ENCODE results near the gene SELENOV. TPM values are rescaled to one million over a fixed set of nuclear protein-coding genes. Genes with fewer than 3 reads are reported as not detected.

Gene SELENOV
- total and polyA plus RNA-seq, 2 donors from 2014 or later = not detected

- intact Hi-C loops (cut with DNase I) = no loop called here
- FAIRE-seq (no peak), DNase-seq (no peak)
- no peak overlapping the region for H3K27ac ChIP-seq (ENCODE audit: low read depth in 2 of 2, low read length in 2 of 2)
- no peak overlapping the region for H3K9ac ChIP-seq (ENCODE audit: low read length in 3 of 3)
- TF ChIP-seq CTCF (IDR thresholded peaks at IDR 0.05; ENCODE audit: borderline replicate concordance, extremely low read depth, insufficient read depth) = no peak
- no peaks in the 10 kb centered on the region for H3K9me3 ChIP-seq (ENCODE audit: control insufficient read depth in 2 of 3, insufficient read depth in 1 of 3, low read length in 3 of 3)
- no peaks in the 10 kb centered on the region for H3K27me3 ChIP-seq (ENCODE audit: control insufficient read depth, insufficient read depth, low read length)
- no peaks in the 10 kb centered on the region for H3K36me3 ChIP-seq (ENCODE audit: control insufficient read depth in 2 of 3, insufficient read depth in 3 of 3, low read length in 3 of 3)
- H3K4me1 ChIP-seq (ENCODE audit: control insufficient read depth in 2 of 3, insufficient read depth in 2 of 3, low read depth in 1 of 3, low read length in 3 of 3) = no peaks in the 10 kb centered on the region
- no peak overlapping the region for H3K4me3 ChIP-seq (ENCODE audit: low read length in 3 of 3)
Observed at GRCh38 chr19:39558624-39559117, 43.7 kb downstream of the SELENOV start.

GRCh38 chr19:39563408-39563807, 48.5 kb downstream of the SELENOV start:
- TF ChIP-seq CTCF (IDR thresholded peaks at IDR 0.05; ENCODE audit: borderline replicate concordance, extremely low read depth, insufficient read depth) = no peak
- no peaks in the 10 kb centered on the region for H3K36me3 ChIP-seq (ENCODE audit: control insufficient read depth in 2 of 3, insufficient read depth in 3 of 3, low read length in 3 of 3)
- H3K9ac ChIP-seq (ENCODE audit: low read length in 3 of 3) = no peak overlapping the region
- H3K27me3 ChIP-seq (ENCODE audit: control insufficient read depth, insufficient read depth, low read length) = no peaks in the 10 kb centered on the region
- DNase-seq (no peak), FAIRE-seq (no peak)
- H3K4me1 ChIP-seq (ENCODE audit: control insufficient read depth in 2 of 3, insufficient read depth in 2 of 3, low read depth in 1 of 3, low read length in 3 of 3) = no peaks in the 10 kb centered on the region
- intact Hi-C loops (cut with DNase I) = no loop called here
- no peak overlapping the region for H3K4me3 ChIP-seq (ENCODE audit: low read length in 3 of 3)
- no peak overlapping the region for H3K27ac ChIP-seq (ENCODE audit: low read depth in 2 of 2, low read length in 2 of 2)
- H3K9me3 ChIP-seq (ENCODE audit: control insufficient read depth in 2 of 3, insufficient read depth in 1 of 3, low read length in 3 of 3) = no peaks in the 10 kb centered on the region

DNA sequence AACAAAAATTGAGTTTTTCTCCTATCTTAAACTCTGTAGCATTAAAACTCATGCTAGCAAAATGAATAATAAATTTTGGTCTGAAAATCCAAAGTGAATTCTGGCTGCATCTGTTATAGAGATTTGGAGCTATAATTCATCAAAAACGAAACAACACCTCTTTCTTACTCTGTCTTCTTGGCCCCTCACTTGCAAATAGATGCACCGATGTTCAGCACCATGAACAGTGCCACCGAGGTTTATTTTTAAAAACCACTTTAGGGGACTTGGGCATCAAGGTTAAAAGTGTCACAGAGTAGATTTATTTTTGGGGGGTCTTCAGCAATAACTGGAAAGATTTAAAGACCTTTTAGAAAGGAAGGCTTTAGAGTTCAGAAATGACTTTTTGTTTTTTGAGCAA, 51.1 kb downstream of the SELENOV start:
- DNase-seq (no peak), FAIRE-seq (no peak)
- intact Hi-C loops (cut with DNase I) = no loop called here
- no peak overlapping the region for H3K27ac ChIP-seq (ENCODE audit: low read depth in 2 of 2, low read length in 2 of 2)
- no peak overlapping the region for H3K4me3 ChIP-seq (ENCODE audit: low read length in 3 of 3)
- H3K4me1 ChIP-seq (ENCODE audit: control insufficient read depth in 2 of 3, insufficient read depth in 2 of 3, low read depth in 1 of 3, low read length in 3 of 3) = no peaks in the 10 kb centered on the region
- no peak overlapping the region for H3K9ac ChIP-seq (ENCODE audit: low read length in 3 of 3)
- no peaks in the 10 kb centered on the region for H3K36me3 ChIP-seq (ENCODE audit: control insufficient read depth in 2 of 3, insufficient read depth in 3 of 3, low read length in 3 of 3)
- TF ChIP-seq CTCF (IDR thresholded peaks at IDR 0.05; ENCODE audit: borderline replicate concordance, extremely low read depth, insufficient read depth) = no peak
- H3K9me3 ChIP-seq (ENCODE audit: control insufficient read depth in 2 of 3, insufficient read depth in 1 of 3, low read length in 3 of 3) = no peaks in the 10 kb centered on the region
- H3K27me3 ChIP-seq (ENCODE audit: control insufficient read depth, insufficient read depth, low read length) = no peaks in the 10 kb centered on the region

GRCh38 chr19:39568604-39569003, 53.7 kb downstream of the SELENOV start:
- no peak for TF ChIP-seq CTCF (IDR thresholded peaks at IDR 0.05; ENCODE audit: borderline replicate concordance, extremely low read depth, insufficient read depth)
- H3K27me3 ChIP-seq (ENCODE audit: control insufficient read depth, insufficient read depth, low read length) = no peaks in the 10 kb centered on the region
- no peak overlapping the region for H3K27ac ChIP-seq (ENCODE audit: low read depth in 2 of 2, low read length in 2 of 2)
- FAIRE-seq (no peak), DNase-seq (no peak)
- intact Hi-C loops (cut with DNase I) = no loop called here
- no peaks in the 10 kb centered on the region for H3K4me1 ChIP-seq (ENCODE audit: control insufficient read depth in 2 of 3, insufficient read depth in 2 of 3, low read depth in 1 of 3, low read length in 3 of 3)
- H3K9me3 ChIP-seq (ENCODE audit: control insufficient read depth in 2 of 3, insufficient read depth in 1 of 3, low read length in 3 of 3) = peaks cover 0 to 6% (median 0%) of the 10 kb centered on the region in 3 donors
- H3K9ac ChIP-seq (ENCODE audit: low read length in 3 of 3) = no peak overlapping the region
- no peaks in the 10 kb centered on the region for H3K36me3 ChIP-seq (ENCODE audit: control insufficient read depth in 2 of 3, insufficient read depth in 3 of 3, low read length in 3 of 3)
- no peak overlapping the region for H3K4me3 ChIP-seq (ENCODE audit: low read length in 3 of 3)
